NB4 (cell line): ENCODE results near the gene ZKSCAN5.

Source experiments
- CTCF ChIP-seq: IDR thresholded peaks from one replicate; pipeline ENCODE4 v1.5.1; 2012; ENCODE audit warnings: low read depth, low read length
- TF ChIP-seq, protein P1 (sequence below): IDR thresholded peaks from 2 replicates; pipeline ENCODE4 v1.6.1; 2011; ENCODE audit warnings: low read depth, low read length

GRCh38 chr7:99468336-99468918 is 36.0 kb upstream of the ZKSCAN5 start:
- TF ChIP-seq, protein P1, sequence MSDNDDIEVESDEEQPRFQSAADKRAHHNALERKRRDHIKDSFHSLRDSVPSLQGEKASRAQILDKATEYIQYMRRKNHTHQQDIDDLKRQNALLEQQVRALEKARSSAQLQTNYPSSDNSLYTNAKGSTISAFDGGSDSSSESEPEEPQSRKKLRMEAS, result no peak
- TF ChIP-seq CTCF, result no peak
